GM23338 (cell line): Measurements from ENCODE around the gene NPPC. TPM values are rescaled to one million over a fixed set of nuclear protein-coding genes. Genes with fewer than 3 reads are reported as not detected.

Experiments
- CREB1 ChIP-seq: fragments of 250-450 bp; sonication (Bioruptor Pico); IDR thresholded peaks from 2 replicates; pipeline ENCODE4 v1.5.0; 2020; ENCODE audit warnings: low read depth, mild to moderate bottlenecking, moderate library complexity
- EZH2 ChIP-seq: fragments of 200-600 bp; sonication (generic); IDR thresholded peaks from one replicate; pipeline ENCODE4 v1.8.0; 2017; ENCODE audit warnings: antibody characterized with exemption, mild to moderate bottlenecking, low read depth; ENCODE audit not compliant: unreplicated experiment
- NANOG ChIP-seq: IDR thresholded peaks from 2 replicates; pipeline ENCODE4 v1.6.1; 2016; ENCODE audit warnings: antibody characterized with exemption, borderline replicate concordance
- ZNF114 ChIP-seq: fragments of 250-450 bp; sonication (Bioruptor Pico); IDR thresholded peaks from 2 replicates; pipeline ENCODE4 v1.5.0; 2020; ENCODE audit warnings: mild to moderate bottlenecking, moderate library complexity
- ZNF331 ChIP-seq: fragments of 250-450 bp; sonication (Bioruptor Pico); IDR thresholded peaks from 2 replicates; pipeline ENCODE4 v1.5.0; 2020; ENCODE audit warnings: low read depth, mild to moderate bottlenecking, moderate library complexity
- polyA plus RNA-seq: library from polyadenylated mRNA; unstranded; fragments of >200 nt; fragmentation: Nextera tagmentation; extraction: Ambion mirVana; gene quantifications from 2 replicates; pipeline ENCODE4 v1.2.1, GENCODE V29; 2016
- total RNA-seq: library from RNA; depleted of rRNA; stranded (reverse); fragments of >200 nt; shearing (Covaris generic); gene quantifications from 2 replicates; pipeline ENCODE4 v1.2.3, GENCODE V29; 2014
- TF ChIP-seq, protein P1 (sequence below): fragments of 250-450 bp; sonication (Bioruptor Pico); IDR thresholded peaks from 2 replicates; pipeline ENCODE4 v1.5.0; 2020; ENCODE audit warnings: mild to moderate bottlenecking, moderate library complexity
- TF ChIP-seq, protein P2 (sequence below): IDR thresholded peaks from one replicate; pipeline ENCODE4 v1.6.1; 2018; ENCODE audit warnings: antibody characterized with exemption; ENCODE audit not compliant: unreplicated experiment
- TF ChIP-seq, protein P3 (sequence below), 2 experiments: fragments of 200-600 bp in 1 of 2; sonication (generic) in 1 of 2; conservative IDR thresholded peaks; 2 replicates each; pipeline versions ENCODE4 v1.5.1 to v1.6.1; 2016 to 2017; ENCODE audit warnings: antibody characterized with exemption in 2 of 2, low read depth in 2 of 2, mild to moderate bottlenecking in 2 of 2, moderate library complexity in 1 of 2

Gene NPPC
- total and polyA plus RNA-seq, 2 experiments from 2014 or later = 2.2 to 6.3 TPM

DNA sequence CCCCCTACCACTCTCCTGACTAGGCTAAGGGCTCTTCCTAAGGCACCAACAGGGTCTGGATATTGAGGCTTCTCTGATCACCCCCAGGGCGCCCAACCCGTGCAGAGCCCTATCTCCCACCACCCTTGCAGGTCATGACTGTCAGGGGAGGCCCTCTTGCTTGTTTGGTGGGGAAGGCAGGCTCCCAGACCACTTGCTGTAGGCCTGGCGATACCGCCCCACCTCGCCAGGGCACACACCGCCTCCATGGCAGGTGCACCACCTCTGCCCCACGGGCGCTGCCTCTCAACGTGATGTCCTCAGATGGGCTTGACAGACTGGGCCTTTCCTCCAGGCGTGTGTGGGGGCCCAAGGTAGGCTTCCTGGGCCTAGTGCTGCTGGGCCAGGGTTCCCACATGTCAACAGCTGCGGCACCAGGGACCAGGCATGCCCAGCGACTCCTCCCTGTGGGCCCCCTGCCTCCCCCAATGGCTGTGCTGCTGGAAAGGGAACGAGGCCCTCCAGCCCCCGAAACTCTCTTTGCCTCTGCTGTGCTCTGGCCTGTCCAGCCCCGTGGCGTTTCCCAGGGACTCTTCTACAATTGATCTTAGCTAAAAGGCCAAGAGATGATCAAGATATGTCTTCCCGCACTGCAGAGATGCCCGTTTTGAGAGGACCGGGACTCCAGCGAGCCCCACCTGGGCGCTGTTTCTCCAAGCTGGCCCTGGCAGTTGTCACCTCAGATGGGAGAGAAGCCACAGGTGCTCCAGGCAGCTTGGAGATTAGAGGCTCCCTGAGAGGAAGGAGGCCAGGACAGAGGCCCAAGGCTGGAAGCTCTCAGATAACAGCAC is 7.5 kb downstream of the NPPC start (continued):
- TF ChIP-seq, protein P1, sequence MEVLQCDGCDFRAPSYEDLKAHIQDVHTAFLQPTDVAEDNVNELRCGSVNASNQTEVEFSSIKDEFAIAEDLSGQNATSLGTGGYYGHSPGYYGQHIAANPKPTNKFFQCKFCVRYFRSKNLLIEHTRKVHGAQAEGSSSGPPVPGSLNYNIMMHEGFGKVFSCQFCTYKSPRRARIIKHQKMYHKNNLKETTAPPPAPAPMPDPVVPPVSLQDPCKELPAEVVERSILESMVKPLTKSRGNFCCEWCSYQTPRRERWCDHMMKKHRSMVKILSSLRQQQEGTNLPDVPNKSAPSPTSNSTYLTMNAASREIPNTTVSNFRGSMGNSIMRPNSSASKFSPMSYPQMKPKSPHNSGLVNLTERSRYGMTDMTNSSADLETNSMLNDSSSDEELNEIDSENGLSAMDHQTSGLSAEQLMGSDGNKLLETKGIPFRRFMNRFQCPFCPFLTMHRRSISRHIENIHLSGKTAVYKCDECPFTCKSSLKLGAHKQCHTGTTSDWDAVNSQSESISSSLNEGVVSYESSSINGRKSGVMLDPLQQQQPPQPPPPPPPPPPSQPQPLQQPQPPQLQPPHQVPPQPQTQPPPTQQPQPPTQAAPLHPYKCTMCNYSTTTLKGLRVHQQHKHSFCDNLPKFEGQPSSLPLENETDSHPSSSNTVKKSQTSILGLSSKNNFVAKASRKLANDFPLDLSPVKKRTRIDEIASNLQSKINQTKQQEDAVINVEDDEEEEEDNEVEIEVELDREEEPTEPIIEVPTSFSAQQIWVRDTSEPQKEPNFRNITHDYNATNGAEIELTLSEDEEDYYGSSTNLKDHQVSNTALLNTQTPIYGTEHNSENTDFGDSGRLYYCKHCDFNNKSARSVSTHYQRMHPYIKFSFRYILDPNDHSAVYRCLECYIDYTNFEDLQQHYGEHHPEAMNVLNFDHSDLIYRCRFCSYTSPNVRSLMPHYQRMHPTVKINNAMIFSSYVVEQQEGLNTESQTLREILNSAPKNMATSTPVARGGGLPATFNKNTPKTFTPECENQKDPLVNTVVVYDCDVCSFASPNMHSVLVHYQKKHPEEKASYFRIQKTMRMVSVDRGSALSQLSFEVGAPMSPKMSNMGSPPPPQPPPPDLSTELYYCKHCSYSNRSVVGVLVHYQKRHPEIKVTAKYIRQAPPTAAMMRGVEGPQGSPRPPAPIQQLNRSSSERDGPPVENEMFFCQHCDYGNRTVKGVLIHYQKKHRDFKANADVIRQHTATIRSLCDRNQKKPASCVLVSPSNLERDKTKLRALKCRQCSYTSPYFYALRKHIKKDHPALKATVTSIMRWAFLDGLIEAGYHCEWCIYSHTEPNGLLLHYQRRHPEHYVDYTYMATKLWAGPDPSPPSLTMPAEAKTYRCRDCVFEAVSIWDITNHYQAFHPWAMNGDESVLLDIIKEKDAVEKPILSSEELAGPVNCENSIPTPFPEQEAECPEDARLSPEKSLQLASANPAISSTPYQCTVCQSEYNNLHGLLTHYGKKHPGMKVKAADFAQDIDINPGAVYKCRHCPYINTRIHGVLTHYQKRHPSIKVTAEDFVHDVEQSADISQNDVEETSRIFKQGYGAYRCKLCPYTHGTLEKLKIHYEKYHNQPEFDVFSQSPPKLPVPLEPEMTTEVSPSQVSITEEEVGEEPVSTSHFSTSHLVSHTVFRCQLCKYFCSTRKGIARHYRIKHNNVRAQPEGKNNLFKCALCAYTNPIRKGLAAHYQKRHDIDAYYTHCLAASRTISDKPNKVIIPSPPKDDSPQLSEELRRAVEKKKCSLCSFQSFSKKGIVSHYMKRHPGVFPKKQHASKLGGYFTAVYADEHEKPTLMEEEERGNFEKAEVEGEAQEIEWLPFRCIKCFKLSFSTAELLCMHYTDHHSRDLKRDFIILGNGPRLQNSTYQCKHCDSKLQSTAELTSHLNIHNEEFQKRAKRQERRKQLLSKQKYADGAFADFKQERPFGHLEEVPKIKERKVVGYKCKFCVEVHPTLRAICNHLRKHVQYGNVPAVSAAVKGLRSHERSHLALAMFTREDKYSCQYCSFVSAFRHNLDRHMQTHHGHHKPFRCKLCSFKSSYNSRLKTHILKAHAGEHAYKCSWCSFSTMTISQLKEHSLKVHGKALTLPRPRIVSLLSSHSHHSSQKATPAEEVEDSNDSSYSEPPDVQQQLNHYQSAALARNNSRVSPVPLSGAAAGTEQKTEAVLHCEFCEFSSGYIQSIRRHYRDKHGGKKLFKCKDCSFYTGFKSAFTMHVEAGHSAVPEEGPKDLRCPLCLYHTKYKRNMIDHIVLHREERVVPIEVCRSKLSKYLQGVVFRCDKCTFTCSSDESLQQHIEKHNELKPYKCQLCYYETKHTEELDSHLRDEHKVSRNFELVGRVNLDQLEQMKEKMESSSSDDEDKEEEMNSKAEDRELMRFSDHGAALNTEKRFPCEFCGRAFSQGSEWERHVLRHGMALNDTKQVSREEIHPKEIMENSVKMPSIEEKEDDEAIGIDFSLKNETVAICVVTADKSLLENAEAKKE (CRISPR knock-in tag) = no peak
- TF ChIP-seq CREB1 (CRISPR knock-in tag) (no peak), ZNF114 (CRISPR knock-in tag) (no peak), ZNF331 (no peak), EZH2 (no peak), NANOG (no peak)
- TF ChIP-seq, protein P2, sequence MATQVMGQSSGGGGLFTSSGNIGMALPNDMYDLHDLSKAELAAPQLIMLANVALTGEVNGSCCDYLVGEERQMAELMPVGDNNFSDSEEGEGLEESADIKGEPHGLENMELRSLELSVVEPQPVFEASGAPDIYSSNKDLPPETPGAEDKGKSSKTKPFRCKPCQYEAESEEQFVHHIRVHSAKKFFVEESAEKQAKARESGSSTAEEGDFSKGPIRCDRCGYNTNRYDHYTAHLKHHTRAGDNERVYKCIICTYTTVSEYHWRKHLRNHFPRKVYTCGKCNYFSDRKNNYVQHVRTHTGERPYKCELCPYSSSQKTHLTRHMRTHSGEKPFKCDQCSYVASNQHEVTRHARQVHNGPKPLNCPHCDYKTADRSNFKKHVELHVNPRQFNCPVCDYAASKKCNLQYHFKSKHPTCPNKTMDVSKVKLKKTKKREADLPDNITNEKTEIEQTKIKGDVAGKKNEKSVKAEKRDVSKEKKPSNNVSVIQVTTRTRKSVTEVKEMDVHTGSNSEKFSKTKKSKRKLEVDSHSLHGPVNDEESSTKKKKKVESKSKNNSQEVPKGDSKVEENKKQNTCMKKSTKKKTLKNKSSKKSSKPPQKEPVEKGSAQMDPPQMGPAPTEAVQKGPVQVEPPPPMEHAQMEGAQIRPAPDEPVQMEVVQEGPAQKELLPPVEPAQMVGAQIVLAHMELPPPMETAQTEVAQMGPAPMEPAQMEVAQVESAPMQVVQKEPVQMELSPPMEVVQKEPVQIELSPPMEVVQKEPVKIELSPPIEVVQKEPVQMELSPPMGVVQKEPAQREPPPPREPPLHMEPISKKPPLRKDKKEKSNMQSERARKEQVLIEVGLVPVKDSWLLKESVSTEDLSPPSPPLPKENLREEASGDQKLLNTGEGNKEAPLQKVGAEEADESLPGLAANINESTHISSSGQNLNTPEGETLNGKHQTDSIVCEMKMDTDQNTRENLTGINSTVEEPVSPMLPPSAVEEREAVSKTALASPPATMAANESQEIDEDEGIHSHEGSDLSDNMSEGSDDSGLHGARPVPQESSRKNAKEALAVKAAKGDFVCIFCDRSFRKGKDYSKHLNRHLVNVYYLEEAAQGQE = no peak
- TF ChIP-seq, protein P3, sequence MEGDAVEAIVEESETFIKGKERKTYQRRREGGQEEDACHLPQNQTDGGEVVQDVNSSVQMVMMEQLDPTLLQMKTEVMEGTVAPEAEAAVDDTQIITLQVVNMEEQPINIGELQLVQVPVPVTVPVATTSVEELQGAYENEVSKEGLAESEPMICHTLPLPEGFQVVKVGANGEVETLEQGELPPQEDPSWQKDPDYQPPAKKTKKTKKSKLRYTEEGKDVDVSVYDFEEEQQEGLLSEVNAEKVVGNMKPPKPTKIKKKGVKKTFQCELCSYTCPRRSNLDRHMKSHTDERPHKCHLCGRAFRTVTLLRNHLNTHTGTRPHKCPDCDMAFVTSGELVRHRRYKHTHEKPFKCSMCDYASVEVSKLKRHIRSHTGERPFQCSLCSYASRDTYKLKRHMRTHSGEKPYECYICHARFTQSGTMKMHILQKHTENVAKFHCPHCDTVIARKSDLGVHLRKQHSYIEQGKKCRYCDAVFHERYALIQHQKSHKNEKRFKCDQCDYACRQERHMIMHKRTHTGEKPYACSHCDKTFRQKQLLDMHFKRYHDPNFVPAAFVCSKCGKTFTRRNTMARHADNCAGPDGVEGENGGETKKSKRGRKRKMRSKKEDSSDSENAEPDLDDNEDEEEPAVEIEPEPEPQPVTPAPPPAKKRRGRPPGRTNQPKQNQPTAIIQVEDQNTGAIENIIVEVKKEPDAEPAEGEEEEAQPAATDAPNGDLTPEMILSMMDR (conservative IDR thresholded peaks at IDR 0.05; ENCODE audit: low read depth in 2 of 2) = no peak
